OCI-LY1 (cell line): ENCODE data around the gene YY1AP1.
"Not testable (repeated sequence)": the region's sequence is repeated elsewhere in the genome, so short reads cannot be mapped to it uniquely, and the experiment has no call there.

ENCODE experiments used
- H2AFZ ChIP-seq: fragments of 200-600 bp; sonication (generic), shearing (Covaris generic); 2 replicates; pipeline ENCODE4 v1.6.0; 2014; ENCODE audit warnings: antibody characterized with exemption, mild to moderate bottlenecking, low read length
- H3F3A ChIP-seq: fragments of 200-600 bp; sonication (generic), shearing (Covaris generic); 2 replicates; pipeline ENCODE4 v1.6.0; 2014; ENCODE audit warnings: mild to moderate bottlenecking, antibody characterized with exemption, low read length, moderate library complexity; ENCODE audit not compliant: insufficient read depth
- H3K27ac ChIP-seq: fragments of 200-600 bp; sonication (generic); 2 replicates; pipeline ENCODE4 v1.5.1; 2014; ENCODE audit warnings: low read length, mixed run types, mild to moderate bottlenecking, low read depth; ENCODE audit not compliant: poor library complexity, severe bottlenecking
- H3K27me3 ChIP-seq: fragments of 200-600 bp; sonication (generic); 2 replicates; pipeline ENCODE4 v1.6.0; 2014; ENCODE audit warnings: antibody characterized with exemption, mild to moderate bottlenecking, low read length, moderate library complexity; ENCODE audit not compliant: insufficient read depth
- H3K36me3 ChIP-seq: fragments of 200-600 bp; sonication (generic); 2 replicates; pipeline ENCODE4 v1.6.1; 2014; ENCODE audit warnings: mild to moderate bottlenecking, antibody characterized with exemption, low read length, moderate library complexity, mixed read lengths; ENCODE audit not compliant: insufficient read depth
- H3K4me1 ChIP-seq: fragments of 200-600 bp; sonication (generic); 2 replicates; pipeline ENCODE4 v1.5.1; 2014; ENCODE audit warnings: mild to moderate bottlenecking, low read length, moderate library complexity; ENCODE audit not compliant: insufficient read depth, severe bottlenecking
- H3K4me2 ChIP-seq: fragments of 200-600 bp; sonication (generic), shearing (Covaris generic); 2 replicates; pipeline ENCODE4 v1.6.1; 2014; ENCODE audit warnings: low read length
- H3K4me3 ChIP-seq: fragments of 200-600 bp; sonication (generic); 2 replicates; pipeline ENCODE4 v1.5.1; 2014; ENCODE audit warnings: low read length, low read depth, mild to moderate bottlenecking, mixed read lengths; ENCODE audit not compliant: poor library complexity, severe bottlenecking
- H3K79me2 ChIP-seq: fragments of 200-600 bp; shearing (Covaris generic); 2 replicates; pipeline ENCODE4 v1.6.1; 2016; ENCODE audit warnings: mixed run types, low read length, mixed read lengths; ENCODE audit not compliant: insufficient read depth
- H3K9ac ChIP-seq: fragments of 200-600 bp; sonication (generic), shearing (Covaris generic); 2 replicates; pipeline ENCODE4 v1.6.1; 2014; ENCODE audit warnings: mild to moderate bottlenecking, low read length, mixed read lengths
- H3K9me2 ChIP-seq: fragments of 200-600 bp; sonication (generic), shearing (Covaris generic); 2 replicates; pipeline ENCODE4 v1.6.1; 2014; ENCODE audit warnings: low read depth, mild to moderate bottlenecking, low read length, mixed read lengths
- H3K9me3 ChIP-seq: fragments of 200-600 bp; shearing (Covaris generic); 2 replicates; pipeline ENCODE4 v1.6.1; 2014; ENCODE audit warnings: low read length, mixed read lengths
- H4K20me1 ChIP-seq: fragments of 200-600 bp; sonication (generic), shearing (Covaris generic); 2 replicates; pipeline ENCODE4 v1.6.0; 2016; ENCODE audit warnings: mild to moderate bottlenecking, low read length; ENCODE audit not compliant: insufficient read depth
- EZH2 ChIP-seq: fragments of 200-600 bp; sonication (generic), shearing (Covaris generic); IDR thresholded peaks from 2 replicates; pipeline ENCODE4 v1.8.0; 2017; ENCODE audit warnings: borderline replicate concordance, mixed run types, mild to moderate bottlenecking, antibody characterized with exemption, low read length, moderate library complexity, mixed read lengths
- TF ChIP-seq, protein P1 (sequence below): fragments of 200-600 bp; sonication (generic), shearing (Covaris generic); IDR thresholded peaks from 2 replicates; pipeline ENCODE4 v1.5.1; 2017; ENCODE audit warnings: mild to moderate bottlenecking, antibody characterized with exemption, low read length, moderate library complexity, mixed read lengths

YY1AP1 gene

DNA sequence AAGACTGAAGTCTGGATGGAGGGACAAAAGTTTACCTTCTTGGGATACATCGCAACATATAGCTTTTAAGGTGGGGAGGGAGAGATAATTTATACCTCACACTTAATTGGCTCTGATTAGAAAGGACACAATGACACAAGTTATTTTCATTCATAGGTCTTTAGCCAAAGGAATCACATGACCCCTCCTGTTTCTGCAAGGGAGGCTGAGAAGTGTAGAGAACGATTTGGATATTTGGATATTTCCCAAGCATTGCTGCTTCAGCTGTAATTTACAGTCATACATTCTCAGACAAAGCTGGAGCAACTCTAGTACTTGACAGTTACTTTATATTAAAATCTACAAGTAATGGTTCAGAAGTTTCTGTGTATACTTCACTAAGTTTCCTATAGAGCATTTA is 24.5 kb upstream of the YY1AP1 start:
- Histone ChIP-seq H2AFZ (no peak overlapping the region), H3K9me3 (no peaks in the 10 kb centered on the region), H3F3A (no peaks in the 10 kb centered on the region), H3K9ac (no peak overlapping the region), H3K27me3 (no peaks in the 10 kb centered on the region), H3K79me2 (peaks cover 22% of the 10 kb centered on the region), H4K20me1 (no peaks in the 10 kb centered on the region), H3K4me3 (no peak overlapping the region), H3K27ac (no peak overlapping the region), H3K4me2 (no peak overlapping the region), H3K4me1 (no peaks in the 10 kb centered on the region), H3K36me3 (peaks cover 79% of the 10 kb centered on the region), H3K9me2 (no peaks in the 10 kb centered on the region)
- TF ChIP-seq EZH2: no peak
- TF ChIP-seq, protein P1, sequence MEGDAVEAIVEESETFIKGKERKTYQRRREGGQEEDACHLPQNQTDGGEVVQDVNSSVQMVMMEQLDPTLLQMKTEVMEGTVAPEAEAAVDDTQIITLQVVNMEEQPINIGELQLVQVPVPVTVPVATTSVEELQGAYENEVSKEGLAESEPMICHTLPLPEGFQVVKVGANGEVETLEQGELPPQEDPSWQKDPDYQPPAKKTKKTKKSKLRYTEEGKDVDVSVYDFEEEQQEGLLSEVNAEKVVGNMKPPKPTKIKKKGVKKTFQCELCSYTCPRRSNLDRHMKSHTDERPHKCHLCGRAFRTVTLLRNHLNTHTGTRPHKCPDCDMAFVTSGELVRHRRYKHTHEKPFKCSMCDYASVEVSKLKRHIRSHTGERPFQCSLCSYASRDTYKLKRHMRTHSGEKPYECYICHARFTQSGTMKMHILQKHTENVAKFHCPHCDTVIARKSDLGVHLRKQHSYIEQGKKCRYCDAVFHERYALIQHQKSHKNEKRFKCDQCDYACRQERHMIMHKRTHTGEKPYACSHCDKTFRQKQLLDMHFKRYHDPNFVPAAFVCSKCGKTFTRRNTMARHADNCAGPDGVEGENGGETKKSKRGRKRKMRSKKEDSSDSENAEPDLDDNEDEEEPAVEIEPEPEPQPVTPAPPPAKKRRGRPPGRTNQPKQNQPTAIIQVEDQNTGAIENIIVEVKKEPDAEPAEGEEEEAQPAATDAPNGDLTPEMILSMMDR: no peak

DNA sequence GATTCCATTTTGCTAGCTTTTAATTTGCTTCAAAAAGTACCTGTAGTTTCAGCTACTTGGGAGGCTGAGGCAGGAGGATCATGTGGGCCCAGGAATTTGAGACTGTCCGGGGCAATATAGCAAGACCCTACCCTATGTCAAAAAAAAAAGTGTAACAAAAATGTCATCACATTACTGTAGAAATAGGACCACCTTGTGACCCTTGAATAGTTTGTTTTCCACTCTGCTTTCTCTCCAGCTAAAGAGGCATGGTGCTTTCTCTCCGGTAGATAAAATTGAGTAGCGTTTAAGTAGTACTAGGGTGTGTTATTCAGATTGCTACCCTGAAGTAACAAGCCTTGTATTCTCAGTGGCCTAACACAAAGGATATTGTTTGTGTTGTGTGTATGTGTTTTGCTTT is 24.1 kb upstream of the YY1AP1 start:
- Histone ChIP-seq H3K79me2 (peaks cover 26% of the 10 kb centered on the region), H3K36me3 (peaks cover 81% of the 10 kb centered on the region)
- not testable (repeated sequence) for H3F3A ChIP-seq, H3K27me3 ChIP-seq, H2AFZ ChIP-seq, H3K4me1 ChIP-seq, H3K9ac ChIP-seq, H3K9me3 ChIP-seq, H3K27ac ChIP-seq, H3K9me2 ChIP-seq, H3K4me3 ChIP-seq, H3K4me2 ChIP-seq, H4K20me1 ChIP-seq
- TF ChIP-seq, protein P1: peak; percentile 35; the same call in 1 of the 2 replicates

DNA sequence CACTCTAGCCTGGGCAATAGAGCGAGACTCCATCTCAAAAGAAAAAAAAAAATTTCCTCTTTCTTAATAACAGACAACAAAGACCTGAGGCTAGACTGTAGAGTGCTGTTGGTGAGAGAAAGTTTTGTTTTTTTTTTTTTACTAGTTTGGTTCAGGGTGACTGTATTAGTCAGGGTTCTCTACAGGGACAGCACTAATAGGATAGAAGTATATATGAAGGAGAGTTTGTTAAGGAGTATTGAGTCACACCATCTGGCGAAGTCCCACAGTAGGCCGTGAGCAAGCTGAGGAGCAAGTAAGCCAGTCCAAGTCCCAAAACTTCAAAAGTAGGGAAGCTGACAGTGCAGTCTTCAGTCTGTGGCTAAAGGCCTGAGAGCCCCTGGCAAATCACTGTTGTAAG is 22.9 kb upstream of the YY1AP1 start:
- H3K9me3 ChIP-seq, H2AFZ ChIP-seq, H4K20me1 ChIP-seq, H3K9ac ChIP-seq, H3K4me3 ChIP-seq, H3K9me2 ChIP-seq, H3K4me2 ChIP-seq, H3K27ac ChIP-seq, H3F3A ChIP-seq, H3K4me1 ChIP-seq, H3K27me3 ChIP-seq: not testable (repeated sequence)
- peaks cover 32% of the 10 kb centered on the region for H3K79me2 ChIP-seq
- peaks cover 73% of the 10 kb centered on the region for H3K36me3 ChIP-seq

DNA sequence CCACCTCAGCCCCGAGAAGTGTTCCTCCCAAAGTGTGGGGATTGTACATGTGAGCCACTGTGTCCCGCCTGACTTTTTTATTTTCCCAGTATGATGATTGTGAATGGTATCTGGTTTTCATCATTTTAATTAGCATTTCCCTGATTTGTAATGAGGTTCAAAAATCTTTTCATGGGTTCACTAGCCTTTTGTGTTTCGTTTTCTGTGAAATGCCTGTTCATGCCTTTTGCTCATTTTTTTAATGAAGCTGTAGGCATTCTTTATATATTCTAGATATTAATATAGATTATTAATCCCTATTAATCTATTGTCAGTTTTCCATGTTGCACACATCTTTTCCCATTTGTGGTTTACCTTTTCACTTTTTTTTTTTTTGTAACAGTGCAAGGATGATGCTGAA is 20.8 kb upstream of the YY1AP1 start:
- H3K79me2 ChIP-seq: peaks cover 51% of the 10 kb centered on the region
- H3K27me3 ChIP-seq: no peaks in the 10 kb centered on the region
- no peaks in the 10 kb centered on the region for H4K20me1 ChIP-seq
- H3K36me3 ChIP-seq: peaks cover 65% of the 10 kb centered on the region
- no peaks in the 10 kb centered on the region for H3K4me1 ChIP-seq
- H3K9me3 ChIP-seq: 0 out of 2 replicates have a peak, but pooled peaks cover 2% of the 10 kb centered on the region
- no peak overlapping the region for H3K4me3 ChIP-seq
- TF ChIP-seq, protein P1: no peak
- TF ChIP-seq EZH2: no peak
- no peaks in the 10 kb centered on the region for H3F3A ChIP-seq
- H3K4me2 ChIP-seq: no peak overlapping the region
- H3K9me2 ChIP-seq: no peaks in the 10 kb centered on the region
- no peak overlapping the region for H3K27ac ChIP-seq
- H3K9ac ChIP-seq: no peak overlapping the region
- no peak overlapping the region for H2AFZ ChIP-seq
